ENCODE data around the gene MRPL22. TPM values are rescaled to one million over a fixed set of nuclear protein-coding genes. Genes with fewer than 3 reads are reported as not detected.
"Not testable (repeated sequence)": the region's sequence is repeated elsewhere in the genome, so short reads cannot be mapped to it uniquely, and the experiment has no call there.

Gene MRPL22
- total RNA-seq, 1 donor from 2014 or later: 73.1 TPM

DNA sequence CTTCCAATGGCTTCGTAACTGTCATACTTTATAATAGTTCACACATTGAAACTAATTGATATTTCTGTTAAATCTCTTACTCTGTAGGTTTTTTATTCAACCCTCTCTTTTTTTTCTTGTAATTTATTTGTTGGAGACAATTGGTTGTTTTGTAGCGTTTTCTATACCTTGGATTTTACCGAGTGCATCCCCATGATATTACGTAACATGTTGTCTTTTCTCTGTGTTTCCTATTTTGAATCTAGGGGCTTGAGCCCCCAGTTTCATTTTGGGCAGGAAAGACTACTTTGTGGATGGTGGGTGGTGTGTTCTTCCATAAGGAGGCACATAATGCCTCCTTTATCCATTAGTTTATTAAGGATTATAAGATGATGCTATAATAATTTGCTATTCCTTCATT, 7.4 kb downstream of the MRPL22 start:
- H3K27ac Mint-ChIP-seq: no peak overlapping the region
- H3K4me3 Mint-ChIP-seq: no peak overlapping the region
- H3K9me3 Mint-ChIP-seq: no peaks in the 10 kb centered on the region
- H3K27me3 Mint-ChIP-seq (ENCODE audit: insufficient read depth): no peaks in the 10 kb centered on the region
- no peaks in the 10 kb centered on the region for H3K4me1 Mint-ChIP-seq (ENCODE audit: low read depth)
- peaks cover 14% of the 10 kb centered on the region for H3K36me3 Mint-ChIP-seq (ENCODE audit: low read depth)
- intact Hi-C loops (cut with micrococcal nuclease): loop anchor here (10.0 kb wide), 1 partner anchor 754 kb away; the partner anchor contains the start of gene GALNT10
- DNase-seq (ENCODE audit: low spot score): no peak

DNA sequence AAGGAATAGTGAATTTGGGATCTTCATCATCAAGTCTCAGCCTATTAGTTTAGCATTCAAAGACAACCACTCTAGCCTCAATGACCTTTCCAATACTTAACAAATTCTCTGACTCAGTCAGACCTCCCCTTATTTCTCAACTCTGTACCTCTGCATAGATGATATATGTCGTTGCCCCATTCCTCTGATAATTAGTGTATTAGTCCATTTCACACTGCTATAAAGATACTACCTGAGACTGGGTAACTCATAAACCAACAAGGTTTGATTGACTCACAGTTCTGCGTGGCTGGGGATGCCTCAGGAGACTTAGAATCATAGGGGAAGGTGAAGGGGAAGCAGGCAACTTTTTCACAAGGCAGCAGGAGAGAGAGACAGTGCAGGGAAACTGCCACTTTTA, 8.9 kb downstream of the MRPL22 start:
- Mint-ChIP-seq H3K27me3 (ENCODE audit: insufficient read depth) (no peaks in the 10 kb centered on the region), H3K9me3 (no peaks in the 10 kb centered on the region), H3K4me3 (no peak overlapping the region), H3K4me1 (ENCODE audit: low read depth) (no peaks in the 10 kb centered on the region), H3K27ac (no peak overlapping the region), H3K36me3 (ENCODE audit: low read depth) (peaks cover 15% of the 10 kb centered on the region)
- DNase-seq (ENCODE audit: low spot score): no peak
- intact Hi-C loops (cut with micrococcal nuclease): loop anchor here (10.0 kb wide), 1 partner anchor 755 kb away; the partner anchor contains the start of gene GALNT10

DNA sequence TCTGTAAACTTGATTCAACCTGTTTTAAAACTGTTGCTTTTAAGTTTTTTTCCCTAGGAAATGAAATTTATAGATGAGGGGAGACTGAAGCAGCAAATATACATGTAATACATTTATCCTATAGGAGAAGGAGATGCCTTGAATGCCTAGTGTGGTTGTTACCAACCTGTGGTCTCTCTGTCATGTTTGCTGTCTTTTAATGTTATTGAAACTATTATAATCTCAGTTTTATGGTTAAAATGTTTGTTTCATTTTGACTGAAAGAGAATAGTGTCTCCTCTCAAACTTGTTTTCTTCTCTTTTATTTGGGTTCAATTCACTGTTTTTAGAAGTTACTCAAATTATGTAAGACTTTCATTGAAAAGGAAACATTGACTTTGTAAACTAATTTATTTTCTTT, 15.8 kb downstream of the MRPL22 start:
- H3K36me3 Mint-ChIP-seq (ENCODE audit: low read depth): peaks cover 23% of the 10 kb centered on the region
- no peak overlapping the region for H3K27ac Mint-ChIP-seq
- H3K27me3 Mint-ChIP-seq (ENCODE audit: insufficient read depth): no peaks in the 10 kb centered on the region
- DNase-seq (ENCODE audit: low spot score): no peak
- H3K4me1 Mint-ChIP-seq (ENCODE audit: low read depth): peaks cover 10% of the 10 kb centered on the region
- H3K9me3 Mint-ChIP-seq: no peaks in the 10 kb centered on the region
- H3K4me3 Mint-ChIP-seq: no peak overlapping the region
- intact Hi-C loops (cut with micrococcal nuclease): no loop called here

DNA sequence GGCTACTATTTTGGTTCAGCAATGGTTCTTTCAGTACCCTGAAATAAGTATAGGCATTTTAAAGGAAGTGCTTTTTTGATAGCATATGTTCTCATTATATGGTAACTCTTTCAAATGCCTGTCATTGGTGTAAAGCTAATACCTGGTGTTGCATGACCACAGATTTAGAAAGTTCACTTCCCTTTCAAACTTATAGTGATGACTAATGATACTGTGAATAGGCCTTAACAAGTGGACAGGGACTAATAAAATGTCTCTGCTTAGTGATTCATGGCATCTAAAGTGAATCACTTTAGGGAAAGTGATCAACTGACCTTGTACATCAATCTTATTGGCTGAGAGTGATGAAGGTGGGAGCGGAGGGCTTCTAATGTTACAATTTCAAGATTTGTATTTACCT, 21.6 kb downstream of the MRPL22 start:
- Mint-ChIP-seq H3K4me3 (no peak overlapping the region), H3K9me3 (no peaks in the 10 kb centered on the region), H3K36me3 (ENCODE audit: low read depth) (peaks cover 28% of the 10 kb centered on the region), H3K4me1 (ENCODE audit: low read depth) (peaks cover 19% of the 10 kb centered on the region), H3K27ac (no peak overlapping the region), H3K27me3 (ENCODE audit: insufficient read depth) (no peaks in the 10 kb centered on the region)
- DNase-seq (ENCODE audit: low spot score): no peak
- intact Hi-C loops (cut with micrococcal nuclease): no loop called here

DNA sequence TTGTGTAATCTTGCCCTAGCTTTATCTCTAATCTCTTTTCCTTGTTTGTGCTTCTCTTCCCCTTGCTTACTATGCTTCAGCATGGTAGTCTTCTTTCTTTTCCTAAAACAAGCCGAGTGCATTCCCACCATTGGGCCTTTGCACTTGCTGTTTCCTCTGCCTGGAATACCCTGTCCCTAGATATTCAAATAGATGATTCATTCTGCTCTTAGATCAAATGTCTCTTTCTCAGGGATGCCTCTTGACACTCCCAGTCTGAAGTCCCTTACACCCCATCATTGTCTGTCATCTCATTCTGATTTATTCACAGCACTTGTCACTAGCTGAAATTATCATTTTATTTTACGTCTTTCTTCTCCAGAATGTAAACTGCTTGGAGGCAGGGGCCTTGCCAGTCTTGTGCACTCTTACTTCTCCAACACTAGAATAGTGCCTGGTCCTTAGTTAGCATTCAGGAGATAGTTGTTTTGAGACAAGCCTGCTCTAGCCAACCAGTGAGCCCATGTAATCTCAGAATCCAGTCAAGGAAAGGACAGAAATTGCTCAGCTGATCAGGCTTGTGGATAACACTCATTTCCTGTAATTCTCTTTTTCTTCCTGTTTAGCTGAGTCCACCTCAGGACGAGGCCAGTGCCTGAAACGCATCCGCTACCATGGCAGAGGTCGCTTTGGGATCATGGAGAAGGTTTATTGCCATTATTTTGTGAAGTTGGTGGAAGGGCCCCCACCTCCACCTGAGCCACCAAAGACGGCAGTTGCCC, 25.4 kb downstream of the MRPL22 start:
- H3K4me1 Mint-ChIP-seq (ENCODE audit: low read depth): peaks cover 19% of the 10 kb centered on the region
- H3K4me3 Mint-ChIP-seq: no peak overlapping the region
- H3K9me3 Mint-ChIP-seq: no peaks in the 10 kb centered on the region
- DNase-seq (ENCODE audit: low spot score): no peak
- H3K27me3 Mint-ChIP-seq (ENCODE audit: insufficient read depth): no peaks in the 10 kb centered on the region
- intact Hi-C loops (cut with micrococcal nuclease): no loop called here
- H3K36me3 Mint-ChIP-seq (ENCODE audit: low read depth): peaks cover 30% of the 10 kb centered on the region
- H3K27ac Mint-ChIP-seq: peak overlapping the region; percentile 1

DNA sequence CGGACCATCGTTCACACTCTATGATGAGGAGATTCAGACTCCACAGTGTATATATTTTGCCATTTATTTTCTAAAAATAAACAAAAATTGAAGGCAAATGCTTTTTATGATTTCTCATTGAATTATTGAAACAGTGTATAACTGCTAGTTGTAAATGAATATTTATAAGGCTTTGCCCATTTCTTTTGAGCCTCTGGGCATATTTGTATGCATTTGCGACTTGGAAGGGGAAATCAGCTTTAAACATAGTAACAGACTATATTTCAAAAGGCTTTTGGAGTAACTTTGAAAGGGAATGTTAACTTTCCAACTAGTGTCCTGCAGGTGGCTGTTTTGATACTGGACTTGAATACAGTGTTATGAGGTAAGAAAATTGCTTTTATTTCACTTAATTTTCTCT, 26.0 kb downstream of the MRPL22 start:
- H3K27me3 Mint-ChIP-seq (ENCODE audit: insufficient read depth): no peaks in the 10 kb centered on the region
- H3K36me3 Mint-ChIP-seq (ENCODE audit: low read depth): peaks cover 30% of the 10 kb centered on the region
- no peak overlapping the region for H3K4me3 Mint-ChIP-seq
- no peak overlapping the region for H3K27ac Mint-ChIP-seq
- no peaks in the 10 kb centered on the region for H3K9me3 Mint-ChIP-seq
- DNase-seq (ENCODE audit: low spot score): no peak
- intact Hi-C loops (cut with micrococcal nuclease): no loop called here
- H3K4me1 Mint-ChIP-seq (ENCODE audit: low read depth): peaks cover 19% of the 10 kb centered on the region

DNA sequence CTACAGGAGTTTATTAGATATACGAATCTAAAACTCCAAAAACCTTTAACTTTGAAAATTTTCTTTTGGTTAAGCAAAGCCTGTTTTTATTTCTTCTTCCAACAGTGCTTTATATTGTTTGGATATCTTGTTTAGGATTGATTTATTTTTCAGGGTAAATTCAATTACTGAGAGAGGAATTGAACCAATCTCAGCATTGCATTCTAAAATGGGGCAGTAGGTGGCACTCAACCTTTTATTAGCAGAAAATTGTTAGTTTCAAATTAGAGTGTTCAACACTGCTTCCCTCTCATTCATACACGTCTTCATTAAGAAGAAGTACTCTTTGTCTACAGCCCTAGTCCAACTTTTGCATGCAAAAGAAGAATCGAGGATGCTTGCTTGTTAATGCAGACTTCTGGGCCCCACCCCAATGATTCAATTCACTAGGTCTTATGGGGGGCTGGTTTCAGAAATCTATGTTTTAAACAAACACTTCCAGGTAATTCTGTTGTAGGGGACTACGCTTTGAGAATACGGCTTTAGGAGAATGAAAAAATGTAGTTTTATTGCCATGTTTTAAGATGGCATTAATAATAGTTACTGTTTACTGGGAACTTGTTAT, 26.6 kb downstream of the MRPL22 start:
- peaks cover 28% of the 10 kb centered on the region for H3K36me3 Mint-ChIP-seq (ENCODE audit: low read depth)
- H3K27me3 Mint-ChIP-seq (ENCODE audit: insufficient read depth): no peaks in the 10 kb centered on the region
- H3K4me1 Mint-ChIP-seq (ENCODE audit: low read depth): peaks cover 19% of the 10 kb centered on the region
- intact Hi-C loops (cut with micrococcal nuclease): no loop called here
- no peak overlapping the region for H3K27ac Mint-ChIP-seq
- H3K4me3 Mint-ChIP-seq: no peak overlapping the region
- DNase-seq (ENCODE audit: low spot score): no peak
- no peaks in the 10 kb centered on the region for H3K9me3 Mint-ChIP-seq

DNA sequence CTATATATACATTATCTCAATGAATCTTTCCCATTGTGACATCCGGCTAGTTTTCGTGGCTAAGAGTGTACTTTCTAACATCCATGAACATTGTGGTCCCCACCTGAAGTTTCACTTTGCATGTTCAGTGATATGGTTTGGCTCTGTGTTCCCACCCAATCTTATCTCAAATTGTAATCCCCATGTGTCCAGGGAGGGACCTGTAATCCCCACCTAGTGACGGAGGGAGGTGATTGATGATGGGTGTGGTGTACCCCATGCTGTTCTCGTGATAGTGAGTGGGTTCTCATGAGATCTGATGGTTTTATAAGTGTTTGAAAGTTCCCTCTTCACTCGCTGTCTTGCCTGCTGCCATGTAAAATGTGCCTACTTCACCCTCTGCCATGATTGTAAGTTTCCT, 28.1 kb downstream of the MRPL22 start:
- no peaks in the 10 kb centered on the region for H3K9me3 Mint-ChIP-seq
- no peak for DNase-seq (ENCODE audit: low spot score)
- H3K27ac Mint-ChIP-seq: no peak overlapping the region
- no peak overlapping the region for H3K4me3 Mint-ChIP-seq
- H3K4me1 Mint-ChIP-seq (ENCODE audit: low read depth): peaks cover 19% of the 10 kb centered on the region
- intact Hi-C loops (cut with micrococcal nuclease): no loop called here
- peaks cover 22% of the 10 kb centered on the region for H3K36me3 Mint-ChIP-seq (ENCODE audit: low read depth)
- H3K27me3 Mint-ChIP-seq (ENCODE audit: insufficient read depth): no peaks in the 10 kb centered on the region

DNA sequence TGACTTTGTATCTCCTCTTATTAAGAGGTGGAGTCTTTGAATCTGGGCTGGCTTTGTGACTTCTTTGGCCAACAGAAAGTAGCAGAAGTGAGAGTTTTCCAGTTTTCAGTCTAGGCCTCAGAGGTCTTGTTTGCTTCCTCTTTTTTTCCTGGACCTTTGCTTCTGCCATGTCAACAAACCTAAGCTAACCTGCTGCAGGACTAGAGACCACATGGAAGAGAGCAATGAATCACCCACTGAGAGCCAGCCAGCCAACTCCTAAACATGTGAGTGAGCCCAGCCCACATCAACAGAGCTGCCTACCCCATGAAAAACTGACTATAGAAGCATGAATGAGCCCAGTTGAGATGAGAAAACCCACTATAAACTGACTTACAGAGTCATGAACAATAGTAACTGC, 29.9 kb downstream of the MRPL22 start:
- DNase-seq (ENCODE audit: low spot score): no peak
- Mint-ChIP-seq H3K9me3 (no peaks in the 10 kb centered on the region), H3K27ac (no peak overlapping the region), H3K4me1 (ENCODE audit: low read depth) (peaks cover 8% of the 10 kb centered on the region), H3K36me3 (ENCODE audit: low read depth) (peaks cover 18% of the 10 kb centered on the region), H3K27me3 (ENCODE audit: insufficient read depth) (no peaks in the 10 kb centered on the region), H3K4me3 (no peak overlapping the region)
- intact Hi-C loops (cut with micrococcal nuclease): no loop called here

DNA sequence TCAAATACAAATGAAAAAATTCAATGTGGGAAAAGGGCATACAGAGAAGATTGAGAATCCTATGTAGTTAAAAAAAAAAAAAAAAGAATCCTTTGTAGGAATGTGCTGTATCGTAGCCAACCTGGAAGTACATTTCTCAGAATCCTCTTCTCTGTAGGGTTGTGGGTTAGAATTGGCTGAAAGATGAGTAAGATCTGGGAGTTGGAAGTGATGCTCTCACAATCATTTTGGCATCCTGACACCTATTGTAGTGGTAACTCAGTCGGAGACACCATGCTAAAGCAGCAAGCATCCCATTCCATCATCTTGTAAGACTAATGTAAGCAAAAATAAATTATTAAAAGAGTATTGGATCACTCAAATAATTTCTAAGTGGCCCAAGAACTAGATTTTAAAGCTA, 30.6 kb downstream of the MRPL22 start:
- H3K27me3 Mint-ChIP-seq (ENCODE audit: insufficient read depth): no peaks in the 10 kb centered on the region
- H3K4me1 Mint-ChIP-seq (ENCODE audit: low read depth): peaks cover under 1% of the 10 kb centered on the region
- H3K27ac Mint-ChIP-seq: no peak overlapping the region
- H3K4me3 Mint-ChIP-seq: no peak overlapping the region
- intact Hi-C loops (cut with micrococcal nuclease): no loop called here
- H3K9me3 Mint-ChIP-seq: no peaks in the 10 kb centered on the region
- no peak for DNase-seq (ENCODE audit: low spot score)
- peaks cover 13% of the 10 kb centered on the region for H3K36me3 Mint-ChIP-seq (ENCODE audit: low read depth)

DNA sequence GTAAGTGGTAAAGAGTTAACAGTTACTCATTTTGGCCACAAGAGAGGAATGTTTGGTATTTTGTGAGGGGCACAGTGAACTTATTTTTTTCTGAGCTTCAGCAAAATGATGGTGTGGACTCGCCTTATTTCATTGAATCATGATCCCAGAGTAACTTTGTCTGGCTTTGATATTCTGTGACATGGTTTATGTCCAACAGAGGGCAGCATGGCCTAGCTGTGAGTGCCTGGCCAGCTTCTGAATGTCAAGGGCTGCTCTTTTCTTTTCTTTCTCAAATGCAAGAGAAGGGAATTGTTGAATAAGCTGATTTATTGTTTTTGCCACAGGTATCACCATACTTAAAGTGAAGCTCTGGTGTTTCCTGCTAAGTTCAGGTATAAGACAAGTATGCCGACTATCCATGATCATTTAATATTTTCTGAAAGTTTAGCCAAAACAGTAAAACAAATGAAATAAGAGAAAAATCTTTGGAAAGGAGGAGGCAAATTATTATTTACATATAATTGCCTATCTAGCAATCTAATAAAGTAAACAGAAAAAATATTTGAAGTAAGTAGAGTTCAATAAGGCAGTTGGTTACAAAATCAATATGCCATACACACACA, 31.7 kb downstream of the MRPL22 start:
- intact Hi-C loops (cut with micrococcal nuclease): no loop called here
- no peaks in the 10 kb centered on the region for H3K4me1 Mint-ChIP-seq (ENCODE audit: low read depth)
- H3K27ac Mint-ChIP-seq: no peak overlapping the region
- H3K36me3 Mint-ChIP-seq (ENCODE audit: low read depth): peaks cover 13% of the 10 kb centered on the region
- DNase-seq (ENCODE audit: low spot score): no peak
- H3K9me3 Mint-ChIP-seq: no peaks in the 10 kb centered on the region
- H3K27me3 Mint-ChIP-seq (ENCODE audit: insufficient read depth): no peaks in the 10 kb centered on the region
- H3K4me3 Mint-ChIP-seq: no peak overlapping the region

DNA sequence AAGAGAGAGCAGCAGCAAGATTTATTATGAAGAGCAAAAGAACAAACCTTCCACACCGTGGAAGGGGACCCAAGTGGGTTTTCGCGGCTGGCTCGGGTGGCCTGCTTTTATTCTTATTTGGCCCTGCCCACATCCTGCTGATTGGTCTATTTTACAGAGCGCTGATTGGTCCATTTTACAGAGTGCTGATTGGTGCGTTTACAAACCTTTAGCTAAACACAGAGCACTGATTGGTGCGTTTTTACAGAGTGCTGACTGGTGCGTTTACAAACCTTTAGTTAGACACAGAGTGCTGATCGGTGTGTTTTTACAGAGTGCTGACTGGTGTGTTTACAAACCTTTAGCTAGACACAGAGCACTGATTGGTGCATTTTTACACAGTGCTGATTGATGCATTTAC, 35.2 kb downstream of the MRPL22 start:
- H3K4me3 Mint-ChIP-seq; H3K4me1 Mint-ChIP-seq (ENCODE audit: low read depth); DNase-seq (ENCODE audit: low spot score); H3K27me3 Mint-ChIP-seq (ENCODE audit: insufficient read depth); H3K36me3 Mint-ChIP-seq (ENCODE audit: low read depth); H3K27ac Mint-ChIP-seq; intact Hi-C loops (cut with micrococcal nuclease); H3K9me3 Mint-ChIP-seq: not testable (repeated sequence)

DNA sequence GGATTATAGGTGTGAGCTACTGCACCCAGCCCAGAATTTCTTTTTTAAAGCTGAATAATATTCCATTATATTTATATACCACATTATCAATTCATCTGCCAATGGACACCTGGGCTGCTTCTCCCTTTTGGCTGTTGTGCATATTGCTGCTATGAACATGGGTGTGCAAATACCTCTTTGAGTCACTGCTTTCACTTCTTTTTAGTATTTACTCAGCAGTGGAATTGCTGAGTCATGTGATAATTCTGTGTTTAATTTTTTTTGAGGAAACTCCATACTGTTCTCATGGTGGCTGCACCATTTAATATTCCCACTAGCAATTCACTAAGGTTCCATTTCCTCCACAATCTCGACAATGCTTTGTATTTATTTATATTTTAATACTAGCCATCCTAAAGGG, 36.5 kb downstream of the MRPL22 start:
- Mint-ChIP-seq H3K27ac (no peak overlapping the region), H3K4me3 (no peak overlapping the region), H3K9me3 (no peaks in the 10 kb centered on the region), H3K36me3 (ENCODE audit: low read depth) (peaks cover 3% of the 10 kb centered on the region), H3K4me1 (ENCODE audit: low read depth) (no peaks in the 10 kb centered on the region), H3K27me3 (ENCODE audit: insufficient read depth) (no peaks in the 10 kb centered on the region)
- intact Hi-C loops (cut with micrococcal nuclease): no loop called here
- DNase-seq (ENCODE audit: low spot score): no peak

Measured in activated T-helper 1 cell treated with anti-CD3 and anti-CD28 coated beads, Interleukin-12 subunit alpha, Interleukin-12 subunit beta, Interleukin-2, Interleukin-4 antibody, amounts not matched to agents 30 ng/mL and 10 ng/mL and 1 ng/mL, durations not matched to agents 14 hours and 24 hours and 36 hours (primary cell).